HG03066 (cell line): Measurements from ENCODE around the gene HMOX1.
A peak's percentile ranks its signal among the peaks of the same experiment; 100 is the strongest.

Experiments used
- ATAC-seq: cut with Tn5 transposase; IDR thresholded peaks from one replicate; pipeline ENCODE4 v1.9.1; 2021; ENCODE audit warnings: low read depth; ENCODE audit not compliant: unreplicated experiment

The HMOX1 gene

GRCh38 chr22:35380537-35381423 is at the start of gene HMOX1:
Gene HMOX1 (plus strand): TSS chr22:35381096. CDS start chr22:35381174, 78 bp downstream.
- ATAC-seq: peak; percentile 45

- ATAC-seq: no peak
Observed at GRCh38 chr22:35332278-35332677, 48.6 kb upstream of the HMOX1 start.

- ATAC-seq: no peak
Observed at GRCh38 chr22:35333220-35333619, 47.7 kb upstream of the HMOX1 start.

GRCh38 chr22:35334004-35334403 is 46.9 kb upstream of the HMOX1 start:
- no peak for ATAC-seq

- no peak for ATAC-seq
Observed at GRCh38 chr22:35335468-35335867, 45.4 kb upstream of the HMOX1 start.

- ATAC-seq: no peak
Observed at GRCh38 chr22:35335936-35336781, 44.7 kb upstream of the HMOX1 start.

GRCh38 chr22:35337932-35338331 is 43.0 kb upstream of the HMOX1 start:
- ATAC-seq: no peak

GRCh38 chr22:35341090-35341874 is 39.6 kb upstream of the HMOX1 start:
- ATAC-seq: no peak

- no peak for ATAC-seq
Observed at GRCh38 chr22:35342390-35342789, 38.5 kb upstream of the HMOX1 start.

- no peak for ATAC-seq
Observed at GRCh38 chr22:35343664-35344550, 37.0 kb upstream of the HMOX1 start.

- ATAC-seq: no peak
Observed at GRCh38 chr22:35344956-35345690, 35.8 kb upstream of the HMOX1 start.

- ATAC-seq: no peak
Observed at GRCh38 chr22:35345808-35346505, 34.9 kb upstream of the HMOX1 start.

GRCh38 chr22:35346596-35347220 is 34.2 kb upstream of the HMOX1 start:
- no peak for ATAC-seq

GRCh38 chr22:35347462-35347861 is 33.4 kb upstream of the HMOX1 start:
- ATAC-seq: no peak

- ATAC-seq: no peak
Observed at GRCh38 chr22:35348026-35348590, 32.8 kb upstream of the HMOX1 start.

GRCh38 chr22:35348703-35349102 is 32.2 kb upstream of the HMOX1 start:
- ATAC-seq: no peak

- no peak for ATAC-seq
Observed at GRCh38 chr22:35349368-35349703, 31.6 kb upstream of the HMOX1 start.
